Measurements from ENCODE around the gene EPN1.
"Not testable (repeated sequence)": the region's sequence is repeated elsewhere in the genome, so short reads cannot be mapped to it uniquely, and the experiment has no call there.

The EPN1 gene

DNA sequence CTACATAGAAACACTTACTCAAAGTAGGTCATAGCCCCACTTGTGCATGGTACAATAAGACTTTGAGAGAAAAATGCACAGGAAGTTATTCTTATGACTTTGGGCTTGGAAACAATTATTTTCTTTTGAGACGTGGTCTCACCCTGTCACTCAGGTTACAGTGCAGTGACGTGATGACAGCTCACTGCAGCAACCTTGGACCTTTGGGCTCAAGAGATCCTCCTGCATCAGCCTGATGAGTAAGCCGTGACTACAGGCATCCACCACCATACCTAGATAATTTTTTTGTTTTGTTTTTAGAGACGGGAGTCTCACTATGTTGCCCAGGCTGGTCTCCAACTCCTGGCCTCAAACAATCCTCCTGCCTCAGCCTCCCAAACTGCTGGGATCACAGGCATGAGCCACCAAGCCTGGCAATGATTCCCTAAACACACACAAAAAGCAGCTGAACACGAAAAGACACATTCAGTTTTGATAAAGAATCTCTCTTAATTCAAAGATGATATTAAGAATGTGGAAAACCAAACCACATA is 45.3 kb downstream of the EPN1 start:
- H3K4me1 ChIP-seq (ENCODE audit: control insufficient read depth in 1 of 2, insufficient read depth in 1 of 2, low read depth in 1 of 2, low read length in 1 of 2) = no peaks in the 10 kb centered on the region
- TF ChIP-seq, protein P1, sequence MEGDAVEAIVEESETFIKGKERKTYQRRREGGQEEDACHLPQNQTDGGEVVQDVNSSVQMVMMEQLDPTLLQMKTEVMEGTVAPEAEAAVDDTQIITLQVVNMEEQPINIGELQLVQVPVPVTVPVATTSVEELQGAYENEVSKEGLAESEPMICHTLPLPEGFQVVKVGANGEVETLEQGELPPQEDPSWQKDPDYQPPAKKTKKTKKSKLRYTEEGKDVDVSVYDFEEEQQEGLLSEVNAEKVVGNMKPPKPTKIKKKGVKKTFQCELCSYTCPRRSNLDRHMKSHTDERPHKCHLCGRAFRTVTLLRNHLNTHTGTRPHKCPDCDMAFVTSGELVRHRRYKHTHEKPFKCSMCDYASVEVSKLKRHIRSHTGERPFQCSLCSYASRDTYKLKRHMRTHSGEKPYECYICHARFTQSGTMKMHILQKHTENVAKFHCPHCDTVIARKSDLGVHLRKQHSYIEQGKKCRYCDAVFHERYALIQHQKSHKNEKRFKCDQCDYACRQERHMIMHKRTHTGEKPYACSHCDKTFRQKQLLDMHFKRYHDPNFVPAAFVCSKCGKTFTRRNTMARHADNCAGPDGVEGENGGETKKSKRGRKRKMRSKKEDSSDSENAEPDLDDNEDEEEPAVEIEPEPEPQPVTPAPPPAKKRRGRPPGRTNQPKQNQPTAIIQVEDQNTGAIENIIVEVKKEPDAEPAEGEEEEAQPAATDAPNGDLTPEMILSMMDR (IDR thresholded peaks at IDR 0.05) = no peak
- H3K9me3 ChIP-seq = no peaks in the 10 kb centered on the region
- H3K27ac ChIP-seq = no peak overlapping the region
- H3K4me3 ChIP-seq (ENCODE audit: low read depth in 1 of 2, low read length in 1 of 2) = no peak overlapping the region
- peaks cover 19% of the 10 kb centered on the region for H3K27me3 ChIP-seq
- H3K36me3 ChIP-seq = no peaks in the 10 kb centered on the region

DNA sequence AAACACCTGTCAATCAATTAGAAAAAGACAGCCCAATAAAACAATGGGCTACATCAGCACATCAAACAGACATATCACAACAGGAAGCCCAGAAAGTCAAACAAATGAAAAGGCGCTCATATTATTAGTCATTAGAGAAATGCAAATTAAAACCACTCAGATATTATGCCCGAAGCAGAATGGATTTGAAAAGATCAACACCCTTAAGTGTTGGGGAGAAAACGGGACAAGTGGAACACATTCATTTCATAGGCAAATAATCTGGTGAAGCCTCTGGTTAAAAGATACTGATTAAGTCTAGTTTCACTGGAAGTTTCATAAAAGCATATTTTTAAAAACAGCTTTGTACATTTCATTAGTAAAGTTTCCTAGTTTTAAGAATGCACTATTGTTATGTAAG is 45.8 kb downstream of the EPN1 start:
- Histone ChIP-seq H3K27ac (no peak overlapping the region), H3K27me3 (peaks cover 19% of the 10 kb centered on the region), H3K4me1 (ENCODE audit: control insufficient read depth in 1 of 2, insufficient read depth in 1 of 2, low read depth in 1 of 2, low read length in 1 of 2) (no peaks in the 10 kb centered on the region), H3K4me3 (ENCODE audit: low read depth in 1 of 2, low read length in 1 of 2) (no peak overlapping the region), H3K9me3 (no peaks in the 10 kb centered on the region), H3K36me3 (no peaks in the 10 kb centered on the region)
- TF ChIP-seq, protein P1 (IDR thresholded peaks at IDR 0.05) = no peak

DNA sequence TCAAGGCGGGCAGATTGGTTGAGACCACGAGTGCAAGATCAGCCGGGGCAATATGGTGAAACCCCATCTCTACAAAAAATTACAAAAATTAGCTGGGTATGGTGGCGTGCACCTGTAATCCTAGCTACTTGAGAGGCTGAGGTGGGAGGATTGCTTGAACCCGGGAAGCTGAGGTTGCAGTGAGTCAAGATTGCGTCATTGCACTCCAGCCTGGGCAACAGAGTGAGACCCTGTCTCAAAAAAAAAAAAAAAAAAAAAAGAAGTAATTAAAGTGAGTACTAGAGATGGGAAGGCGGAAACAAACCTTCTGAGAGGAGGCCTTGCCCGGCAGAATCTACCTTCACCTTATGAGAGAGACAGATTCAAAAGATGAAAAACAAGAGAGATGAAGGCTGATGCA is 48.5 kb downstream of the EPN1 start:
- Histone ChIP-seq H3K27ac (no peak overlapping the region), H3K4me1 (ENCODE audit: control insufficient read depth in 1 of 2, insufficient read depth in 1 of 2, low read depth in 1 of 2, low read length in 1 of 2) (no peaks in the 10 kb centered on the region), H3K36me3 (no peaks in the 10 kb centered on the region), H3K9me3 (no peaks in the 10 kb centered on the region), H3K27me3 (peaks cover 3% of the 10 kb centered on the region), H3K4me3 (ENCODE audit: low read depth in 1 of 2, low read length in 1 of 2) (no peak overlapping the region)
- TF ChIP-seq, protein P1 (IDR thresholded peaks at IDR 0.05) = no peak

DNA sequence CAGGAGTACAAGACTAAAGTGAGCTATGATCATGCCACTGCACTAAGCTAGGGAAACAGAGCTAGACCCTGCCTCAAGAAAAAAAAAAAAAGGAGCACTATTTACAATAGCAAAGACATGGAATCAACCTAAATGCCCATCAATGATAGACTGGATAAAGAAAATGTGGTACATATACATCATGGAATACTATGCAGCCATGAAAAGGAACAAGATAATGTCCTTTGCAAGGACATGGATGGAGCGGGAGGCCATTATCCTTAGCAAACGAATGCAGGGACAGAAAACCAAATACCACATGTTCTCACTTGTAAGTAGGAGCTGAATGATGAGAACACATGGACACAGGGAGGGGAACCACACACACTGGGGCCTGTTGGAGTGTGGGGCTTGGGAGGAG is 55.4 kb downstream of the EPN1 start:
- H3K36me3 ChIP-seq; H3K27ac ChIP-seq; H3K27me3 ChIP-seq; H3K4me3 ChIP-seq (ENCODE audit: low read depth in 1 of 2, low read length in 1 of 2); H3K9me3 ChIP-seq; H3K4me1 ChIP-seq (ENCODE audit: control insufficient read depth in 1 of 2, insufficient read depth in 1 of 2, low read depth in 1 of 2, low read length in 1 of 2): not testable (repeated sequence)

DNA sequence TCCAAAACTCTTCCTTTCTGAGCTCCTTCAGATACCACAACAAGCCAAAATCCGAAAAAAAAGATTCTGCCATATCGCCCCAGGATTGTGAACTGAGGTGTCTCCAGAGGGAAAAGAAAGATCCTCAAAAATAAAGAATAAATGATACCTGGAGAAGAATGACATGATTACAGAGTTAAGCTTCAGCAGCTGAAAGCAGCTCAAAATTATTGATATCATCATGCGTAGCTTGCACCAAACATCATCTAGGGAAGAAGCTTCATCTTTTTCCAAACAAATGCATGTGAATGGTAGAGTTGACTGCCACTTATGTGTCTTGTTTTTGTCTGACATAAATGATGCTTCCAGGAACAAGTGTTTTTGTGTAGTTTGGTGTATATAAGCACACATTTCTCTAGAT is 63.3 kb downstream of the EPN1 start, which contains the start of gene NLRP9:
Gene NLRP9, minus strand, starts transcription at position 101 of the 400 bp plus-strand sequence. Its CDS starts 28 bp downstream, at position 73.
- Histone ChIP-seq H3K9me3 (no peaks in the 10 kb centered on the region), H3K4me3 (ENCODE audit: low read depth in 1 of 2, low read length in 1 of 2) (no peak within 1 kb of the TSS), H3K27me3 (no peaks in the 10 kb centered on the region), H3K4me1 (ENCODE audit: control insufficient read depth in 1 of 2, insufficient read depth in 1 of 2, low read depth in 1 of 2, low read length in 1 of 2) (no peaks in the 10 kb centered on the region), H3K27ac (no peak within 1 kb of the TSS), H3K36me3 (no peaks in the 10 kb centered on the region)
- TF ChIP-seq, protein P1 (IDR thresholded peaks at IDR 0.05) = no peak

DNA sequence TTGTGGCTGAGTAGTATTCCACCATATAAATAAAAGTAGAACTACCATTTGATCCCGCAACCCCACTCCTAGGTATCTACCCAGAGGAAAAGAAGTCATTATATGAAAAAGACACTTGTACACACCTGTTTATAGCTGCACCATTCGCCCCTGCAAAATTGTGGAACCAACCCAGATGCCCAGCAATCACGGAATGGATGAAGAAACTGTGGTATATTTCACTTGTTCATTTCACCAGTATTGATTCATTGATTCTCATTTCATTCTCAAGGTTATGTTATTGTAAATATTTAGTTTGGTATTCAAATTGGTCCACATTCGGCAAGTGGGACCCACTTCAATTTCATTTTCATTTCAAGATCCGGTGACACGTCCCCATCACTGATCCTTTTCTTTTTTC is 75.7 kb downstream of the EPN1 start:
- Histone ChIP-seq H3K9me3 (no peaks in the 10 kb centered on the region), H3K4me3 (ENCODE audit: low read depth in 1 of 2, low read length in 1 of 2) (no peak overlapping the region), H3K36me3 (no peaks in the 10 kb centered on the region), H3K27ac (no peak overlapping the region), H3K4me1 (ENCODE audit: control insufficient read depth in 1 of 2, insufficient read depth in 1 of 2, low read depth in 1 of 2, low read length in 1 of 2) (no peaks in the 10 kb centered on the region), H3K27me3 (no peaks in the 10 kb centered on the region)
- TF ChIP-seq, protein P1 (IDR thresholded peaks at IDR 0.05) = no peak

Data from neutrophil (primary cell).